Panc1 (cell line): ENCODE data around the gene NSD1. TPM values are rescaled to one million over a fixed set of nuclear protein-coding genes. Genes with fewer than 3 reads are reported as not detected.

Experiments used
- ATAC-seq: fragments of 200-7000 bp; cut with Tn5 transposase; 2 replicates; pipeline ENCODE4 v1.9.1; 2020; ENCODE audit warnings: mild to moderate bottlenecking, moderate library complexity
- BruUV-seq: library from RNA; stranded (reverse); fragments of 400-500 nt; replicated peaks from 2 replicates; lab custom pipeline; 2021; lab: Mats Ljungman, UMichigan
- CTCF ChIA-PET: fragments of 300-600 bp; sonication (Branson Sonifier 250); formaldehyde crosslinking; loops from one replicate; lab custom pipeline; 2022; ENCODE audit warnings: antibody characterized with exemption; lab: Charles Lee
- POLR2A ChIA-PET: fragments of 300-600 bp; sonication (Branson Sonifier 250); formaldehyde crosslinking; loops from one replicate; lab custom pipeline; 2022; ENCODE audit warnings: antibody characterized with exemption; lab: Charles Lee
- DNase-seq: peaks from one replicate; pipeline ENCODE4 v3.0.0-alpha.2; 2010; ENCODE audit warnings: low read depth, low spot score
- H3K27ac ChIP-seq: 2 replicates; pipeline ENCODE4 v1.5.1; 2011; ENCODE audit warnings: mild to moderate bottlenecking, low read length, inconsistent platforms
- H3K27me3 ChIP-seq: fragments of 200-500 bp; sonication (Bioruptor generic); 2 replicates; pipeline ENCODE4 v1.6.0; 2014; ENCODE audit warnings: low read length, inconsistent platforms; ENCODE audit not compliant: control insufficient read depth, insufficient read depth
- H3K36me3 ChIP-seq: fragments of 200-500 bp; sonication (Bioruptor generic); 2 replicates; pipeline ENCODE4 v1.5.1; 2014; ENCODE audit warnings: inconsistent platforms, mild to moderate bottlenecking, low read length, moderate library complexity; ENCODE audit not compliant: control insufficient read depth, insufficient read depth
- H3K4me1 ChIP-seq: 2 replicates; pipeline ENCODE4 v1.5.1; 2011; ENCODE audit warnings: inconsistent platforms, mild to moderate bottlenecking, low read length, moderate library complexity; ENCODE audit not compliant: control insufficient read depth, insufficient read depth
- H3K4me3 ChIP-seq, 2 experiments: 2 replicates each; pipeline ENCODE4 v1.5.1; 2011 to 2012; ENCODE audit warnings: low read depth in 2 of 2, low read length in 2 of 2, mild to moderate bottlenecking in 2 of 2, inconsistent platforms in 1 of 2, moderate library complexity in 1 of 2
- H3K9me3 ChIP-seq: fragments of 200-500 bp; sonication (Bioruptor generic); 2 replicates; pipeline ENCODE4 v1.5.1; 2014; ENCODE audit warnings: low read depth, mild to moderate bottlenecking, inconsistent platforms, low read length, moderate library complexity; ENCODE audit not compliant: control insufficient read depth, insufficient read depth
- POLR2AphosphoS5 ChIP-seq: IDR thresholded peaks from 2 replicates; pipeline ENCODE4 v1.6.1; 2012; ENCODE audit warnings: mild to moderate bottlenecking, low read depth, low read length, moderate library complexity
- SIN3A ChIP-seq: IDR thresholded peaks from 2 replicates; pipeline ENCODE4 v1.6.1; 2012; ENCODE audit warnings: low read depth, mild to moderate bottlenecking, low read length, moderate library complexity, borderline replicate concordance; ENCODE audit not compliant: insufficient read depth
- TCF7L2 ChIP-seq: IDR thresholded peaks from 2 replicates; pipeline ENCODE4 v1.6.1; 2011; ENCODE audit warnings: mild to moderate bottlenecking, low read depth, low read length, inconsistent platforms
- in situ Hi-C: cut with HindIII; loops from 2 replicates; pipeline ENCODE4 v1.10.0; 2016; ENCODE audit warnings: low sequenced_read_pairs, low pct_unique_long_range_greater_than_20kb
- intact Hi-C: fragments of 100-400 bp; cut with micrococcal nuclease; formaldehyde crosslinking; loops from one replicate; pipeline ENCODE4 v1.10.0; 2022; ENCODE audit not compliant: unreplicated experiment
- total RNA-seq: library from RNA; stranded (reverse); gene quantifications from one replicate; pipeline ENCODE4 v1.2.1, GENCODE V29; 2021; ENCODE audit not compliant: unreplicated experiment
- TF ChIP-seq, protein P1 (sequence below): fragments of 450-650 bp; IDR thresholded peaks from 2 replicates; pipeline ENCODE4 v1.5.1; 2017; ENCODE audit warnings: mild to moderate bottlenecking
- TF ChIP-seq, protein P2 (sequence below), 2 experiments: IDR thresholded peaks; 2 replicates each; pipeline ENCODE4 v1.6.1; 2011 to 2012; ENCODE audit warnings: low read depth in 2 of 2, control low read depth in 1 of 2, low read length in 1 of 2, mild to moderate bottlenecking in 1 of 2, moderate library complexity in 1 of 2; ENCODE audit not compliant: insufficient read depth in 1 of 2

NSD1 gene
- total RNA-seq, 1 experiment from 2014 or later, result 58.7 TPM

DNA sequence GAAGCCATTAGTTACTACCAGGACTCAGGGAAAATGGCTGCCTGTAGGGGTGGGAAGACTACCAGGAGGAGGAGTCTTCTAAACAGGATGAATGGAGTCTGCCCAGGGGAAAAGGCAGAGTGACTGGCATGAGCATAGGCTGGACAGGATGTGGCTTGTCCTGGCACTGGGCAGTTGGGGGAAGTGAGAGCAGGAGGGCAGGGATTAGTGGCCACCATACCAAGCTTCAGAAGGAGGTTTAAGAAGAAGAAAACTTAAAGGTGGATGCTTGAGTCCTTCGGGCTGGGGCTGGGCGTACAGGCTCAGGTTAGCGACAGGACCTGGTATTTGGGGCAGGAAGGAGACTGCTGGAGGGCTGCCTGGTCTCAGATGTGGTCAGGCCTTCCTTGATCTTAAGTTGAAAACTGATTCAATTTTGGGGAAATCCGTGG is 5.0 kb upstream of the NSD1 start:
- Histone ChIP-seq H3K4me1 (peaks cover 4% of the 10 kb centered on the region), H3K27me3 (no peaks in the 10 kb centered on the region), H3K27ac (no peak overlapping the region), H3K4me3 (no peak overlapping the region), H3K36me3 (no peaks in the 10 kb centered on the region), H3K9me3 (no peaks in the 10 kb centered on the region)
- no TSS peak for BruUV-seq
- in situ Hi-C loops (no loop called here), intact Hi-C loops (no loop called here)
- DNase-seq (no peak), ATAC-seq (no peak)
- TF ChIP-seq, protein P1, sequence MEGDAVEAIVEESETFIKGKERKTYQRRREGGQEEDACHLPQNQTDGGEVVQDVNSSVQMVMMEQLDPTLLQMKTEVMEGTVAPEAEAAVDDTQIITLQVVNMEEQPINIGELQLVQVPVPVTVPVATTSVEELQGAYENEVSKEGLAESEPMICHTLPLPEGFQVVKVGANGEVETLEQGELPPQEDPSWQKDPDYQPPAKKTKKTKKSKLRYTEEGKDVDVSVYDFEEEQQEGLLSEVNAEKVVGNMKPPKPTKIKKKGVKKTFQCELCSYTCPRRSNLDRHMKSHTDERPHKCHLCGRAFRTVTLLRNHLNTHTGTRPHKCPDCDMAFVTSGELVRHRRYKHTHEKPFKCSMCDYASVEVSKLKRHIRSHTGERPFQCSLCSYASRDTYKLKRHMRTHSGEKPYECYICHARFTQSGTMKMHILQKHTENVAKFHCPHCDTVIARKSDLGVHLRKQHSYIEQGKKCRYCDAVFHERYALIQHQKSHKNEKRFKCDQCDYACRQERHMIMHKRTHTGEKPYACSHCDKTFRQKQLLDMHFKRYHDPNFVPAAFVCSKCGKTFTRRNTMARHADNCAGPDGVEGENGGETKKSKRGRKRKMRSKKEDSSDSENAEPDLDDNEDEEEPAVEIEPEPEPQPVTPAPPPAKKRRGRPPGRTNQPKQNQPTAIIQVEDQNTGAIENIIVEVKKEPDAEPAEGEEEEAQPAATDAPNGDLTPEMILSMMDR, result no peak
- TF ChIP-seq SIN3A (no peak), TCF7L2 (no peak), POLR2AphosphoS5 (no peak)
- TF ChIP-seq, protein P2, sequence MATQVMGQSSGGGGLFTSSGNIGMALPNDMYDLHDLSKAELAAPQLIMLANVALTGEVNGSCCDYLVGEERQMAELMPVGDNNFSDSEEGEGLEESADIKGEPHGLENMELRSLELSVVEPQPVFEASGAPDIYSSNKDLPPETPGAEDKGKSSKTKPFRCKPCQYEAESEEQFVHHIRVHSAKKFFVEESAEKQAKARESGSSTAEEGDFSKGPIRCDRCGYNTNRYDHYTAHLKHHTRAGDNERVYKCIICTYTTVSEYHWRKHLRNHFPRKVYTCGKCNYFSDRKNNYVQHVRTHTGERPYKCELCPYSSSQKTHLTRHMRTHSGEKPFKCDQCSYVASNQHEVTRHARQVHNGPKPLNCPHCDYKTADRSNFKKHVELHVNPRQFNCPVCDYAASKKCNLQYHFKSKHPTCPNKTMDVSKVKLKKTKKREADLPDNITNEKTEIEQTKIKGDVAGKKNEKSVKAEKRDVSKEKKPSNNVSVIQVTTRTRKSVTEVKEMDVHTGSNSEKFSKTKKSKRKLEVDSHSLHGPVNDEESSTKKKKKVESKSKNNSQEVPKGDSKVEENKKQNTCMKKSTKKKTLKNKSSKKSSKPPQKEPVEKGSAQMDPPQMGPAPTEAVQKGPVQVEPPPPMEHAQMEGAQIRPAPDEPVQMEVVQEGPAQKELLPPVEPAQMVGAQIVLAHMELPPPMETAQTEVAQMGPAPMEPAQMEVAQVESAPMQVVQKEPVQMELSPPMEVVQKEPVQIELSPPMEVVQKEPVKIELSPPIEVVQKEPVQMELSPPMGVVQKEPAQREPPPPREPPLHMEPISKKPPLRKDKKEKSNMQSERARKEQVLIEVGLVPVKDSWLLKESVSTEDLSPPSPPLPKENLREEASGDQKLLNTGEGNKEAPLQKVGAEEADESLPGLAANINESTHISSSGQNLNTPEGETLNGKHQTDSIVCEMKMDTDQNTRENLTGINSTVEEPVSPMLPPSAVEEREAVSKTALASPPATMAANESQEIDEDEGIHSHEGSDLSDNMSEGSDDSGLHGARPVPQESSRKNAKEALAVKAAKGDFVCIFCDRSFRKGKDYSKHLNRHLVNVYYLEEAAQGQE (IDR thresholded peaks at IDR 0.05; ENCODE audit: insufficient read depth in 1 of 2, low read depth in 2 of 2, low read length in 1 of 2), result no peak
- POLR2A ChIA-PET, result no interaction called here
- CTCF ChIA-PET, result no interaction called here

DNA sequence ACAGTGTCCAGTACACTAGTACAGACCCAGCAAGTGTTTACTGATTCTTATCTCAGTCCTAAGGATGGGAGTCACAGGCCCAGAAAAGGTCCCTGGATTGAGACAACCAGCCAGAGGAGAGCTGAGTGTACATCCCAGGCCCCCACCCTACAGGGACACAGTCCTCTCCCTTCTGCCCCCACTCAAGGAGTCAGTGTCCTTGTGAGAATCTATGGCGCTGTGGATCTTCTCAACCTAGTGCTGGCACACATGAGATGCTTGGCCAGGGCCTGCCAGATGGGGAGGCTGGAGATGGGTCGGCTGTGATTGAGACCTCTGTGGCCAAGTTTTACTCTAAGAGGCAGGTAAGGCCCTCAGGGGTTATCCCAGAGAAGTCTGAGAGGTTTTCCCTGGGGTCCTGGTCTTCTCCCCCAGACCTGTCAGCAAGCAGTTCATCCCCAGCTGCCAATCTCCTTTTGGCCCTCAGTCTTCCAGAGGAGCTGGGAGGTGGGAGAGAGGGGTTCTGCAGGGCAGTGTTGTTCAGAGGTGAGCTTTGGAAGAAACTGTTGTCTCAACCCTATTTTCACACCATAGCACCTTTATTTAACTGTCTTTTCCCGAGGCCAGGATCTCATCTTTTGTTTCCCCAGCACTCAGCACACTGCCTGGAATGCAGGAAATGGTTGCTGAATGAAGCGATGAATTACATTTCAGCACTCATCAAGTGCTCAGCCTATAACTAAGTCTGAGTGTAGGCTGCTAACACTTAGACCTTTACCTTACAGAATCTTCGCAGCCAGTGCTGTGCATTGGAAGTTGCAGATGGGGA is 3.2 kb upstream of the NSD1 start:
- Histone ChIP-seq H3K9me3 (no peaks in the 10 kb centered on the region), H3K4me3 (no peak overlapping the region), H3K27ac (no peak overlapping the region), H3K36me3 (no peaks in the 10 kb centered on the region), H3K27me3 (no peaks in the 10 kb centered on the region), H3K4me1 (peaks cover 11% of the 10 kb centered on the region)
- no peak for DNase-seq
- BruUV-seq, result no TSS peak
- in situ Hi-C loops, result no loop called here
- TF ChIP-seq POLR2AphosphoS5 (no peak), SIN3A (no peak), TCF7L2 (no peak)
- TF ChIP-seq, protein P1, result no peak
- TF ChIP-seq, protein P2 (IDR thresholded peaks at IDR 0.05; ENCODE audit: insufficient read depth in 1 of 2, low read depth in 2 of 2, low read length in 1 of 2), result no peak
- intact Hi-C loops, result no loop called here
- ChIA-PET CTCF (no interaction called here), POLR2A (no interaction called here)
- ATAC-seq, result no peak
